GM12875 (cell line): Measurements from ENCODE around the gene ARMH3.

ENCODE experiments used
- H3K4me3 ChIP-seq: one replicate; pipeline ENCODE4 v1.5.1; 2011; ENCODE audit warnings: low read depth, low read length, control low read depth
- TF ChIP-seq, protein P1 (sequence below): IDR thresholded peaks from 2 replicates; pipeline ENCODE4 v1.5.1; 2011; ENCODE audit warnings: low read depth, mild to moderate bottlenecking, control low read depth, inconsistent platforms, low read length, moderate library complexity, borderline replicate concordance; ENCODE audit not compliant: insufficient read depth

The ARMH3 gene

DNA sequence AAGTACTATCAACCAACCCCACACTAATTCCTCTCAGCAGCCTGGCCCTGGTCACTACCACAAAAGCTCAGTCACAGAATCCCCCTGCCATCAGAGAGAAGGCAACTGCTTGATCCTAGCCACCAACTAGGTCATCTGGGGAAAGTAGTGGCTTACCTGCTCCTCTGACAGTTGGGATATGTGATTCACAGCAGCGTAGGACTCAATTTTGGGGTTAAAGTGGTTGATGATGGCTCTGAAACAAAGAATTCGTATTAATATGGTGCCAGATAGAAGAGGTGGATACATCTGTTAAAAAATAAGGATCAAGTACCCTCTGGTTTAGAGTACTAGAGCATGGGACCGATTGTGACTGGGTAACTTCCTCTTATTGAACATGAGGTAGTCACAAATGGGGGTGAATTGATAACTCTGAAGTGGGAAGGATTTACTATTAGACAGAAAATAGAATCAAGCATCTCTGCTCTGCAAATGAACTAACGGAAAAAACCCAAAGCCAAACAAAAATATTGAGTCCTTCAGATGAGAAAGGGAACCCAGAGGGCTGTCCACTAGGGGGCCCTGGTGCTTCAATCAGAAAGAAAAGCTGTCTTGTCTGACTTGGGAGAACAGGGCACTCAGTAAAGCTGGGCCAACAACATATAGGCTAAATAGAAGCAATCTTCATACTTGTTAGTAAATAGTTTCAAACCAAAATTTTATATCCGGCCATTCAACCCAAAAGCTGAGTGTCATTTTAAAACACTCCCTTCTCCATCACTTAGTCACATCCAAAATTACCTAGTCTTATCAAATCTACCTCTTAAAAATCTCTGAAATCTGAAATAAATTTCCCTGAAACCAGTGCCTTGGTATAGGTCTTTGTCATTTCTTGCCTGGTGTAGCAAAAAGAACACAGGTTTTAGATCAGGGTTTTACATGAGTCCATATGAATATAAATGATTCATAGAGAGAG is 166.4 kb downstream of the ARMH3 start:
- H3K4me3 ChIP-seq, result no peak overlapping the region
- TF ChIP-seq, protein P1, sequence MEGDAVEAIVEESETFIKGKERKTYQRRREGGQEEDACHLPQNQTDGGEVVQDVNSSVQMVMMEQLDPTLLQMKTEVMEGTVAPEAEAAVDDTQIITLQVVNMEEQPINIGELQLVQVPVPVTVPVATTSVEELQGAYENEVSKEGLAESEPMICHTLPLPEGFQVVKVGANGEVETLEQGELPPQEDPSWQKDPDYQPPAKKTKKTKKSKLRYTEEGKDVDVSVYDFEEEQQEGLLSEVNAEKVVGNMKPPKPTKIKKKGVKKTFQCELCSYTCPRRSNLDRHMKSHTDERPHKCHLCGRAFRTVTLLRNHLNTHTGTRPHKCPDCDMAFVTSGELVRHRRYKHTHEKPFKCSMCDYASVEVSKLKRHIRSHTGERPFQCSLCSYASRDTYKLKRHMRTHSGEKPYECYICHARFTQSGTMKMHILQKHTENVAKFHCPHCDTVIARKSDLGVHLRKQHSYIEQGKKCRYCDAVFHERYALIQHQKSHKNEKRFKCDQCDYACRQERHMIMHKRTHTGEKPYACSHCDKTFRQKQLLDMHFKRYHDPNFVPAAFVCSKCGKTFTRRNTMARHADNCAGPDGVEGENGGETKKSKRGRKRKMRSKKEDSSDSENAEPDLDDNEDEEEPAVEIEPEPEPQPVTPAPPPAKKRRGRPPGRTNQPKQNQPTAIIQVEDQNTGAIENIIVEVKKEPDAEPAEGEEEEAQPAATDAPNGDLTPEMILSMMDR, result peak; percentile 75

DNA sequence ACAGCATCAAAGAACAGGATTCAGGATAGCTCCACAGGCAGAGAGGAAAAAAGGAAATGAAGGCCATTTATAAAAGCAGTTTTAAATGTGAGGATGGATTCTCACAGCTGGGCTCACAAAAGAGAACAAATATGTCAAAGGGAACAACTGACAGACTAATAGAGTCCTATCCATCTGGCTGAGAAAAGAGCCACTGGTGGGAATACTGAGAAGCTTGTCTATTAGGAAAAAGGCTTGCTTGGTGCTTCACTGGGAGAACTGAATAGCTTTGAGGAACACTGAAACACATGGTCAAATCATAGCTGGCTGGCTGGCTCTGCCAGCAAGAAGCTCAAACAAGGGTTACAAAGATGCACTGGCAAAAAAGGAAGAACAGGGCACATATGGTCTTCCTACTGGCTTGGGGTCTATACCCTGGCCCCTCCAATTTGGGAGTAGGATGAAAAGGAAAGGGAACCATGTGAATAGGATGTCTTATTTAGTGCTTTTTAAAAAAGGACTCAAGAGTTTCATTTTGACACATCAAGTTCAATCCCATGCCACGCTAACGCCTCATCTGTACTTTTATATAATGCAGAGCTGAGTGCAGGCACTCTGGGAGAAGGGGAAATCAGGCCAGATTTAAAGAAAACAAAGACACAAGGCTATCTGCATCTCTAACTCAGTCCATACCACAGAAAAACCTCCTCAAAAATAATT is 167.6 kb downstream of the ARMH3 start:
- TF ChIP-seq, protein P1, result no peak
- H3K4me3 ChIP-seq, result no peak overlapping the region

DNA sequence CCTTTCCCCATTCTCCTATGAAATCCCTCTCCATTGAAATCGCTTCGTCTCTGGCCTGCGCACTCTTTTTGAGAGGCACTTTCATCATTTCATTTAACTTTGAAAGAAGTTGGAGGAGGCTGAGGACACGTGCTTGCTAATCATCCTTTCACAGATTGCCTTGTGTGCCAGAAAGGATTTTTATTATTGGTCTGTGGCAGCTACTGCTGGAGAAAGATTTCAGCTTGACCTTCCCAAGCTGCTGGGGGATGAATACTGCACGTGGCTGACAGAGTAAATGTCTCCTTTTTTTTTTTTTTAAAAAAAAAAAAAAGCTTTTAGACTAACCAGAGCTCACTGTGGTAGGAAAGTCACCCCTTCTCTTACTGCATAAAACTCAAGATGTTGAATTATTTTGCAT is 168.2 kb downstream of the ARMH3 start:
- H3K4me3 ChIP-seq, result no peak overlapping the region
- TF ChIP-seq, protein P1, result no peak

DNA sequence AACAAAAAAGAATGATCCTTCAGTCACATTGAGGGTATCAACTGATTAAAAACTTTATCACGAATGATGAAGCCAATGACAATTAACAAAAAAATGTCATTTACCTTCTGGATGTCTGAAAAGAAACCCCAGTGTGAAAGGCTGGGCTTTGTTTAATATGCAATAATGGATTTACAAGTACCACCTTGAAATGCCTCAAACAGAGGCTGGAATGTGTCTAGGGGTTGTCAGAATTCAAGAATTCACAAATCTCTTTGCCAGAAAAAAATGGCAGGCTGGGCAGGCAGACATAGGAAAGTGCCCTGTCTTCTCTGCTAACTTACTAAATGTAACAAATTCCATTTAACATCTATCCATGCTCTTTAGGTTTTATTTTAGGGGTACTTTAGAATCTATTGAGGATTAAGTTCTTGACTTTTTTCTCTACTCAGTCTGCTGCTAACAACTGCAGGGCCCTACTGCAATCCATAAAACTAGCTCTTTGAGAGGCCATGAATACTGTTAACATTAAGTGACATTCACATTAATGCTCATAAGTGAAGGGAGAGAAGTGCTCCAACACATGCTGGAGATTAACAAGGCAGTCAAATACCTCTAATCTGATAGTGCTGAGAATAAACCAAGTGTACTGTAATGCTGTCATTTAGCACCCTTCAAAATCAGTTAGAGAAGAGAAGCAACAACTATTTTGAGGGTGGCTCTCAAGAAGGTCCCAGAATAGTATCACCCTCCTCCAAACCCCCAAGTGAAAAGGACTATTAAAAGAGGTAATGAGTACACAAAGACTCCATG is 169.3 kb downstream of the ARMH3 start:
- TF ChIP-seq, protein P1, result no peak
- no peak overlapping the region for H3K4me3 ChIP-seq

DNA sequence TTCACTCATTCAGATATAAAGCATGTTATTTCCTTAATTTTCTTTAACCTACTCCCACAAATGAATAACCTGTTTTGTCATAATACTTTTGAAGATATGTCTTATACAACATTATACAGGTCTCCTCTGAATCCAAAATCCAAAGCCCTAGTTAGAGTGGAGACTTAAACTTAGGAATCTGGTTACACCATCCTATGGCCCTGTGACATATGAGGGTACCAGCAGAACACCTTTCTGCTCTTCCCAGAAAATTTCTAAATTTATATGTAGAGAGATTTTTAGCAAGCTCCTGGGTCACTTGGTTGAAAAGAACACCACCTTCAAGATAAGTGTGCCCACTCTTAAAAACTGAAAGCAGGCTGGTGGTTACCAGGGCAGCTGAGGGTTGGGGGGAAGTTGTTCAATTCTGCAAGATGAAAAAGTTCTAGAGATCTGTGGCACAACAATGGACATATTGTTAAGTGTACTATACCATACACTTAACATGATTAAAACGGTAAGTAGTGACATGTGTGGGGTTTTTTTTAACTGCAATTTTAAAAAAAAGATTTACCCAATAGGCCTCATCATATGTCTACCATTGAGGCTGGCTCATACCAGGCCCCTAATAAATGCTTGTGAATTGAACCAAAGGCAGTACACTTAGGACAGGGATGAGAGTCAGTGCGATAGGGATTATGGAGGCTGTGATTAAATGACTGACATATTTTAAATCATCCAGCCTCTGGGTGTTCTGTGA is 174.8 kb downstream of the ARMH3 start:
- TF ChIP-seq, protein P1, result no peak
- H3K4me3 ChIP-seq, result no peak overlapping the region

DNA sequence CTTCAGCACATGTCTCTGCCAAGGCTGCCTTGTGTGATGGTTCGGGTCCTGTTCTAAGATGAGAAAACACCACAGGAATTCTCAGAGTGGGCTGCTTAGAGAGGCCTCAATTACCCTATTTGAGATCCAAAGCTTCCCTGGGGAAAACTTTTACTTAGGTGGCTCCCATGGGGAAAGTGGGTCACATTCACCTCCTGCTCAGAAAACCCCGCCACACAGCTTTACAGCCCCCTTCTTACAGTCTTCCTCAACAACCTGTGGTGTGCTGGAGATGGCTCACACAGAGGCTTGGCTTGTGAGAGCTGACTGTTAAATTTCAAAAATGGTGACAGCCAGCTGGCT is 175.8 kb downstream of the ARMH3 start:
- TF ChIP-seq, protein P1, result no peak
- no peak overlapping the region for H3K4me3 ChIP-seq
